K562 (cell line): ENCODE measurements around the gene INTS1. TPM values are rescaled to one million over a fixed set of nuclear protein-coding genes. Genes with fewer than 3 reads are reported as not detected.
A peak's percentile ranks its signal among the peaks of the same experiment; 100 is the strongest.

Experiments
- ATAC-seq: fragments of 200-7000 bp; cut with Tn5 transposase; 3 replicates; pipeline ENCODE4 v1.9.1; 2020; ENCODE audit warnings: moderate library complexity
- BruUV-seq: library from RNA; stranded (reverse); fragments of 400-500 nt; replicated peaks from 2 replicates; lab custom pipeline; 2021; lab: Mats Ljungman, UMichigan
- CTCF ChIA-PET: fragments of 300-600 bp; formaldehyde crosslinking; extraction: SDS; loops from one replicate; lab custom pipeline; 2021; ENCODE audit warnings: low intra/inter-chr PET ratio; lab: Yijun Ruan, JAX
- POLR2A ChIA-PET: fragments of 300-600, 350-650 bp; sonication (Branson Sonifier 250); formaldehyde crosslinking; extraction: SDS; loops from one replicate; lab custom pipeline; 2021; ENCODE audit warnings: antibody characterized with exemption, inconsistent platforms; lab: Yijun Ruan, JAX
- DNase-seq, 4 experiments: peaks; one replicate each; pipeline versions ENCODE4 v3.0.0 to v3.0.0-alpha.2; 2011 to 2018; ENCODE audit warnings: low spot score in 3 of 4, mixed read lengths in 3 of 4; ENCODE audit errors: extremely low read depth in 1 of 4
- FAIRE-seq: peaks from 2 replicates; lab custom pipeline; 2011; peaks lifted over from hg19 to GRCh38; lab: Jason Lieb, UNC
- H2AFZ ChIP-seq: 2 replicates; pipeline ENCODE4 v1.6.0; 2011; ENCODE audit warnings: low read depth, low read length, control low read depth, inconsistent platforms
- H3K27ac ChIP-seq: fragments of 200-600 bp; 3 replicates; pipeline ENCODE4 v1.8.0; 2011; ENCODE audit warnings: low read depth, mild to moderate bottlenecking, control low read depth, inconsistent platforms, low read length, moderate library complexity, mixed read lengths; ENCODE audit errors: extremely low read depth
- H3K27me3 ChIP-seq, 2 experiments: fragments of 300-600 bp in 1 of 2; 2 replicates in 1 of 2; 3 replicates in 1 of 2; pipeline versions ENCODE4 v1.6.0 to v1.8.0; 2011; ENCODE audit warnings: inconsistent platforms in 2 of 2, low read length in 2 of 2, mild to moderate bottlenecking in 1 of 2, mixed read lengths in 1 of 2, moderate library complexity in 1 of 2; ENCODE audit not compliant: control insufficient read depth in 2 of 2, insufficient read depth in 2 of 2
- H3K36me3 ChIP-seq: fragments of 300-600 bp; 3 replicates; pipeline ENCODE4 v1.8.0; 2011; ENCODE audit warnings: mild to moderate bottlenecking, low read length, inconsistent platforms; ENCODE audit not compliant: control insufficient read depth, insufficient read depth
- H3K4me1 ChIP-seq, 2 experiments: fragments of 200-600 bp in 1 of 2; replicated peaks in 1 of 2; 2 replicates in 1 of 2; 3 replicates in 1 of 2; pipeline versions ENCODE4 v1.5.1 to v1.8.0; 2011; ENCODE audit warnings: inconsistent platforms in 2 of 2, low read length in 2 of 2, mild to moderate bottlenecking in 1 of 2, mixed read lengths in 1 of 2, moderate library complexity in 1 of 2; ENCODE audit not compliant: control insufficient read depth in 2 of 2, insufficient read depth in 2 of 2
- H3K4me2 ChIP-seq: 2 replicates; pipeline ENCODE4 v1.6.1; 2011; ENCODE audit warnings: low read length, control low read depth, inconsistent platforms, mixed read lengths; ENCODE audit not compliant: insufficient read depth
- H3K4me3 ChIP-seq: fragments of 200-600 bp; sonication (generic), shearing (Covaris generic); 2 replicates; pipeline ENCODE4 v1.5.1; 2016; ENCODE audit warnings: control low read depth, inconsistent platforms
- H3K79me2 ChIP-seq: fragments of 200-600 bp; 3 replicates; pipeline ENCODE4 v1.8.0; 2011; ENCODE audit warnings: low read length, inconsistent platforms; ENCODE audit not compliant: control insufficient read depth, insufficient read depth
- H3K9ac ChIP-seq, 2 experiments: 2 replicates each; pipeline versions ENCODE4 v1.6.0 to v1.6.1; 2011; ENCODE audit warnings: low read depth in 2 of 2, low read length in 2 of 2, control low read depth in 1 of 2, inconsistent platforms in 1 of 2, mild to moderate bottlenecking in 1 of 2, mixed read lengths in 1 of 2; ENCODE audit not compliant: insufficient read depth in 1 of 2
- H3K9me1 ChIP-seq: one replicate; pipeline ENCODE4 v1.6.0; 2011; ENCODE audit warnings: inconsistent platforms, mild to moderate bottlenecking, low read length, moderate library complexity; ENCODE audit not compliant: control insufficient read depth, insufficient read depth
- H3K9me3 ChIP-seq: replicated peaks from 2 replicates; pipeline ENCODE4 v1.5.1; 2011; ENCODE audit warnings: low read depth, low read length, inconsistent platforms; ENCODE audit not compliant: control insufficient read depth, insufficient read depth
- H4K20me1 ChIP-seq: replicated peaks from 2 replicates; pipeline ENCODE4 v1.6.1; 2011; ENCODE audit warnings: low read length, inconsistent platforms, mixed read lengths; ENCODE audit not compliant: control insufficient read depth, insufficient read depth
- ARID1B ChIP-seq: fragments of 450-650 bp; IDR thresholded peaks from 2 replicates; pipeline ENCODE4 v1.6.1; 2016; ENCODE audit warnings: antibody characterized with exemption, mild to moderate bottlenecking, inconsistent platforms
- POLR2A ChIP-seq: fragments of 450-650 bp; conservative IDR thresholded peaks from 2 replicates; pipeline ENCODE4 v1.6.1; 2016
- SAFB2 ChIP-seq: fragments of 200-400 bp; formaldehyde crosslinking; IDR thresholded peaks from 2 replicates; pipeline ENCODE4 v1.6.1; 2018; ENCODE audit warnings: borderline replicate concordance, low read length, low read depth, moderate library complexity; ENCODE audit not compliant: severe bottlenecking
- SMARCE1 ChIP-seq: fragments of 450-650 bp; IDR thresholded peaks from 2 replicates; pipeline ENCODE4 v1.7.1; 2016; ENCODE audit warnings: mild to moderate bottlenecking
- ZNF232 ChIP-seq: sonication (generic); formaldehyde crosslinking; IDR thresholded peaks from 2 replicates; pipeline ENCODE4 v1.8.0; 2022; ENCODE audit warnings: mild to moderate bottlenecking, missing genetic modification reagents
- ZNF436 ChIP-seq: fragments of 250-450, 450-650 bp; sonication (Bioruptor Pico); formaldehyde crosslinking; IDR thresholded peaks from 2 replicates; pipeline ENCODE4 v1.7.0; 2020; ENCODE audit warnings: mild to moderate bottlenecking
- WGBS: fragments of 100-300 bp; shearing (Covaris generic); methylation state at CpG from one replicate; pipeline ENCODE4 v1.1.6; 2016; ENCODE audit warnings: low coverage, mixed read lengths; ENCODE audit not compliant: insufficient coverage; ENCODE audit errors: missing lambda C conversion rate; 5-methylcytosine and 5-hydroxymethylcytosine counted together
- in situ Hi-C: fragments of 300-500 bp; cut with MboI; formaldehyde crosslinking; loops from 4 replicates; pipeline ENCODE4 v1.15.0; 2018; ENCODE audit warnings: inconsistent platforms, mixed read lengths
- intact Hi-C: fragments of 100-400 bp; cut with micrococcal nuclease; formaldehyde crosslinking; loops from 2 replicates; pipeline ENCODE4 v1.14.2; 2022
- polyA plus RNA-seq, 8 experiments: library from polyadenylated mRNA; depleted of rRNA in 4 of 8; stranded (reverse) in 5 of 8; unstranded in 3 of 8; fragments of >200 nt; fragmentation: Nextera tagmentation in 2 of 8; fragmentation: Illumina TruSeq in 1 of 8; extraction: Ambion mirVana in 2 of 8; extraction: Trizol in 1 of 8; gene quantifications; 2 replicates each; pipeline versions ENCODE4 v1.2.1 to v1.2.3, GENCODE V29; 2011 to 2014; ENCODE audit warnings: inconsistent platforms in 1 of 8, missing spikeins in 1 of 8
- total RNA-seq, 7 experiments: library from RNA; depleted of rRNA in 6 of 7; stranded (reverse); fragments of >200 nt in 6 of 7; fragmentation: Illumina TruSeq in 2 of 7; extraction: Trizol in 2 of 7; gene quantifications; 2 replicates each; pipeline versions ENCODE4 v1.2.1 to v1.2.3, GENCODE V29; 2011 to 2021; ENCODE audit warnings: low replicate concordance in 1 of 7
- TF ChIP-seq, protein P1 (sequence below): fragments of 250-450 bp; sonication (Bioruptor Pico); IDR thresholded peaks from 2 replicates; pipeline ENCODE4 v1.6.1; 2021; ENCODE audit warnings: mild to moderate bottlenecking
- TF ChIP-seq, protein P2 (sequence below): sonication (generic); formaldehyde crosslinking; IDR thresholded peaks from 2 replicates; pipeline ENCODE4 v1.8.1; 2023; ENCODE audit warnings: mild to moderate bottlenecking, missing genetic modification reagents, moderate library complexity
- TF ChIP-seq, protein P3 (sequence below): sonication (generic); formaldehyde crosslinking; IDR thresholded peaks from 2 replicates; pipeline ENCODE4 v1.8.0; 2022; ENCODE audit warnings: mild to moderate bottlenecking, missing genetic modification reagents

Gene INTS1
- total and polyA plus RNA-seq, 9 of the 15 experiments (the other 6 are each of a cell fraction or from before 2014, with no cell fraction given) = 0.34 to 119 (median 18.5) TPM

DNA sequence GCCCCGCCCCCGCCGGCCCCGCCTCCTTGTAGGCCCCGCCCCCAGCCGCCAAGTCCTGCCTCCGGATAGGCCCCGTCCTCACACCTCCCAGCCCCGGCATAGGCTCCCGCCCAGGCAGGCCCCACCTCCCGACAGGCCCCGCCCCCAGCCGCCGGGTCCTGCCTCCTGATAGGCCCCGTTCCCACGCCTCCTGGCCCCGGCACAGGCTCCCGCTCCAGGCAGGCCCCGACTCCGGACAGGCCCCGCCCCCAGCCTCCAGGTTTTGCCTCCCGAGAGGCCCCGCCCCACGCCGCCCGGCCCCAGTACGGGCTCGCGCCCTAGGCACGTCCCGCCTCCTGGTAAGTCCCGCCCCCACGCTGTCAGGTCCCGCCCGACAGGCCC, 44.7 kb downstream of the INTS1 start (continued):
- no peak for TF ChIP-seq ZNF232 (CRISPR knock-in tag)

DNA sequence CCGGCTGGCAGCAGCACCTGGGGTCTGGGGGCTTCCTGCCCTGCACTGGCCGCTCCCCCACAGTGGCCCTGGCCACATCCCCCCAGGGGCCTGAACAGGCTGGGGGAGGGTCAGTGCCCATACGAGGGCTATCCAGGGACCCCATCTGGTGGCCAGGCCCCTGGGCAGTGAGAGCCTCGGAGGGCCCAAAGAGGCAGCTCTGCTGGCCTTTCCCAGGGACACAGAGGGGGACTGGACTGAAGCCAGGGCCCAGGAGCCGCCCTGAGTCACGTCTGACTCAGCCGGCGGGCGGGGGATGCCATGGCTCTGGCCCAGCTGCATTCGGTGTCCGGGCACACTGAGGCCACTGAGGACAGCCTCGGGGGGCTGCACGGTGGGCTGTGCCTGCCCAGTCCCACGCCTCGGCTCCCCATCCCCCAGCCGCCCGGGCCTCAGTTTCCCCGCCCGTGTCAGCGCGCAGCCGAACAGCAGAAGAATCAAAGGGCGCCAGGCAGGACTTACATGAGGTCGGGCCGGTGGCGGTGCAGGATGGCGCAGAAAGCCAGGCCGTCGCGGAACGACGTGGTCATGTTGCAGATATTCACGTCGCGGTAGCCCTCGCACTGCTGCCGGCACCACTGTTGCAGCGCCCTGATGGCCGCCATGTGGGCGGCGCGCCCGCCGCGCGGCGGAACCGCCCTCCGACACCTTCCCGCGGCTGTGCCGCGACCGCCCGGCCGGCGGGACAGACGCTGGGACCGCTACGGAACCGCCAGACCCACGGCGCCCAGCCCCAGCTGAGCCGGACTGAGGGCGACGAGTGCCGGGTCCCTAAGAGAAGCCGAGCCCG, 45.3 kb downstream of the INTS1 start, which contains the start of gene MICALL2:
Gene MICALL2 (minus strand): TSS at position 788 of the 829 bp plus-strand sequence. CDS start 144 bp downstream, at position 644.
- peak within 1 kb of the TSS; percentile 92 for H3K4me3 ChIP-seq
- H3K9me3 ChIP-seq = no peaks in the 10 kb centered on the region
- H3K4me1 ChIP-seq = peaks cover 45 to 95% of the 10 kb centered on the region in 2 experiments
- peak within 1 kb of the TSS; percentile 96 for H3K27ac ChIP-seq
- H2AFZ ChIP-seq = peak within 1 kb of the TSS; percentile 54; the same call in 1 of the 2 replicates
- in situ Hi-C loops (no loop called here), intact Hi-C loops (no loop called here)
- BruUV-seq = TSS peak; percentile 68
- H3K4me2 ChIP-seq = peak within 1 kb of the TSS; percentile 95
- H3K9ac ChIP-seq = peak within 1 kb of the TSS; percentile 81 to 97
- peak; percentile 76 for FAIRE-seq
- H3K79me2 ChIP-seq = peaks cover 67% of the 10 kb centered on the region
- H3K27me3 ChIP-seq = no peaks in the 10 kb centered on the region
- CTCF ChIA-PET = no interaction called here
- POLR2A ChIA-PET = interaction anchor here (0.6 to 1.3 kb wide), 5 partner anchors 9 to 844 kb away, joined by 3 to 6 read pairs (median 4); no protein-coding TSS in a partner anchor
- peaks cover 12% of the 10 kb centered on the region; the same call in 1 of the 3 replicates for H3K36me3 ChIP-seq
- under 1% methylated on average over 34 of the region's 69 CpGs for WGBS
- no peaks in the 10 kb centered on the region for H3K9me1 ChIP-seq
- DNase-seq = peak; percentile 60 to 86 (median 74)
- peak; percentile 60 for ATAC-seq
- no peaks in the 10 kb centered on the region; the same call in 1 of the 2 replicates for H4K20me1 ChIP-seq
- TF ChIP-seq, protein P1, sequence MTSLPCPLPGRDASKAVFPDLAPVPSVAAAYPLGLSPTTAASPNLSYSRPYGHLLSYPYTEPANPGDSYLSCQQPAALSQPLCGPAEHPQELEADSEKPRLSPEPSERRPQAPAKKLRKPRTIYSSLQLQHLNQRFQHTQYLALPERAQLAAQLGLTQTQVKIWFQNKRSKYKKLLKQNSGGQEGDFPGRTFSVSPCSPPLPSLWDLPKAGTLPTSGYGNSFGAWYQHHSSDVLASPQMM (CRISPR knock-in tag) = no peak
- TF ChIP-seq ARID1B (peak; percentile 83), SMARCE1 (peak; percentile 89), SAFB2 (no peak), ZNF436 (peak; percentile 63), POLR2A (peak; percentile 87)
- TF ChIP-seq, protein P2, sequence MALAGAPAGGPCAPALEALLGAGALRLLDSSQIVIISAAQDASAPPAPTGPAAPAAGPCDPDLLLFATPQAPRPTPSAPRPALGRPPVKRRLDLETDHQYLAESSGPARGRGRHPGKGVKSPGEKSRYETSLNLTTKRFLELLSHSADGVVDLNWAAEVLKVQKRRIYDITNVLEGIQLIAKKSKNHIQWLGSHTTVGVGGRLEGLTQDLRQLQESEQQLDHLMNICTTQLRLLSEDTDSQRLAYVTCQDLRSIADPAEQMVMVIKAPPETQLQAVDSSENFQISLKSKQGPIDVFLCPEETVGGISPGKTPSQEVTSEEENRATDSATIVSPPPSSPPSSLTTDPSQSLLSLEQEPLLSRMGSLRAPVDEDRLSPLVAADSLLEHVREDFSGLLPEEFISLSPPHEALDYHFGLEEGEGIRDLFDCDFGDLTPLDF = peak; percentile 75; the same call in 1 of the 2 replicates
- TF ChIP-seq, protein P3, sequence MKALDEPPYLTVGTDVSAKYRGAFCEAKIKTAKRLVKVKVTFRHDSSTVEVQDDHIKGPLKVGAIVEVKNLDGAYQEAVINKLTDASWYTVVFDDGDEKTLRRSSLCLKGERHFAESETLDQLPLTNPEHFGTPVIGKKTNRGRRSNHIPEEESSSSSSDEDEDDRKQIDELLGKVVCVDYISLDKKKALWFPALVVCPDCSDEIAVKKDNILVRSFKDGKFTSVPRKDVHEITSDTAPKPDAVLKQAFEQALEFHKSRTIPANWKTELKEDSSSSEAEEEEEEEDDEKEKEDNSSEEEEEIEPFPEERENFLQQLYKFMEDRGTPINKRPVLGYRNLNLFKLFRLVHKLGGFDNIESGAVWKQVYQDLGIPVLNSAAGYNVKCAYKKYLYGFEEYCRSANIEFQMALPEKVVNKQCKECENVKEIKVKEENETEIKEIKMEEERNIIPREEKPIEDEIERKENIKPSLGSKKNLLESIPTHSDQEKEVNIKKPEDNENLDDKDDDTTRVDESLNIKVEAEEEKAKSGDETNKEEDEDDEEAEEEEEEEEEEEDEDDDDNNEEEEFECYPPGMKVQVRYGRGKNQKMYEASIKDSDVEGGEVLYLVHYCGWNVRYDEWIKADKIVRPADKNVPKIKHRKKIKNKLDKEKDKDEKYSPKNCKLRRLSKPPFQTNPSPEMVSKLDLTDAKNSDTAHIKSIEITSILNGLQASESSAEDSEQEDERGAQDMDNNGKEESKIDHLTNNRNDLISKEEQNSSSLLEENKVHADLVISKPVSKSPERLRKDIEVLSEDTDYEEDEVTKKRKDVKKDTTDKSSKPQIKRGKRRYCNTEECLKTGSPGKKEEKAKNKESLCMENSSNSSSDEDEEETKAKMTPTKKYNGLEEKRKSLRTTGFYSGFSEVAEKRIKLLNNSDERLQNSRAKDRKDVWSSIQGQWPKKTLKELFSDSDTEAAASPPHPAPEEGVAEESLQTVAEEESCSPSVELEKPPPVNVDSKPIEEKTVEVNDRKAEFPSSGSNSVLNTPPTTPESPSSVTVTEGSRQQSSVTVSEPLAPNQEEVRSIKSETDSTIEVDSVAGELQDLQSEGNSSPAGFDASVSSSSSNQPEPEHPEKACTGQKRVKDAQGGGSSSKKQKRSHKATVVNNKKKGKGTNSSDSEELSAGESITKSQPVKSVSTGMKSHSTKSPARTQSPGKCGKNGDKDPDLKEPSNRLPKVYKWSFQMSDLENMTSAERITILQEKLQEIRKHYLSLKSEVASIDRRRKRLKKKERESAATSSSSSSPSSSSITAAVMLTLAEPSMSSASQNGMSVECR (CRISPR knock-in tag) = peak; percentile 93
